NT2/D1 (cell line): ENCODE results near the gene SCN8A.
A peak's percentile ranks its signal among the peaks of the same experiment; 100 is the strongest.

ENCODE experiments used
- DNase-seq: peaks from one replicate; pipeline ENCODE4 v3.0.0-alpha.2; 2011; ENCODE audit warnings: low read depth, low spot score
- H3K27me3 ChIP-seq: 2 replicates; pipeline ENCODE4 v1.6.0; 2011; ENCODE audit warnings: mild to moderate bottlenecking; ENCODE audit not compliant: insufficient read length, insufficient read depth
- H3K36me3 ChIP-seq: 2 replicates; pipeline ENCODE4 v1.6.1; 2011; ENCODE audit warnings: mild to moderate bottlenecking, low read length, mixed read lengths; ENCODE audit not compliant: insufficient read depth, insufficient read length
- H3K4me1 ChIP-seq: 2 replicates; pipeline ENCODE4 v1.5.1; 2011; ENCODE audit not compliant: insufficient read depth, insufficient read length
- H3K4me3 ChIP-seq: 2 replicates; pipeline ENCODE4 v1.5.1; 2011; ENCODE audit warnings: low read depth; ENCODE audit not compliant: insufficient read length
- H3K9ac ChIP-seq: 2 replicates; pipeline ENCODE4 v1.6.0; 2011; ENCODE audit warnings: low read depth; ENCODE audit not compliant: insufficient read length
- H3K9me3 ChIP-seq: 2 replicates; pipeline ENCODE4 v1.5.1; 2011; ENCODE audit warnings: mild to moderate bottlenecking, low read length; ENCODE audit not compliant: insufficient read depth
- SUZ12 ChIP-seq: IDR thresholded peaks from 2 replicates; pipeline ENCODE4 v1.6.1; 2011; ENCODE audit not compliant: insufficient read length, insufficient read depth; ENCODE audit errors: extremely low read depth
- YY1 ChIP-seq: IDR thresholded peaks from 2 replicates; pipeline ENCODE4 v1.6.1; 2011; ENCODE audit not compliant: insufficient read length, insufficient read depth
- ZNF274 ChIP-seq: IDR thresholded peaks from 2 replicates; pipeline ENCODE4 v1.6.1; 2011; ENCODE audit warnings: mild to moderate bottlenecking, low read depth, low read length

SCN8A gene

DNA sequence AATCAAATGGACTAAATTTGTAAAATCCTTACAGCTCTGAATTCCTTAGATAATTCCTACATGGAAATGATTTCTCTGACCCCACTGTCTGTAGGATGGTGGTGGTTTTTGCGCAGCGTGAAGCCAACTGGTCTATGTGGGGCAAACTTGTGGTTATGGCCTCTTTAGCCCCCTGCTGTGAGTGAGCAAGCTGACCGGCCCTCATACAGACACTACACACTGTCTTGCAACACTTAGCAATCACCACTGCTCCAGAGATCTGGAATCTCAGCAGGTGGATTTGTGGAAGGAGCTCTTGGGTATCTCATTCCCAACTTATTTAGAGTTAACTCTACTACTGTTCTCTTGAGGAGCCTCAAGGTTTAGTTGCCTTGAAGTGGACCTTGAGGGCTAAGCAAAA lies 70.2 kb downstream of the SCN8A start:
- no peak for DNase-seq
- H3K36me3 ChIP-seq: peaks cover 12% of the 10 kb centered on the region
- H3K4me1 ChIP-seq: no peaks in the 10 kb centered on the region
- no peaks in the 10 kb centered on the region for H3K27me3 ChIP-seq
- no peak overlapping the region for H3K4me3 ChIP-seq
- no peaks in the 10 kb centered on the region for H3K9me3 ChIP-seq
- TF ChIP-seq SUZ12 (no peak), ZNF274 (no peak), YY1 (no peak)
- H3K9ac ChIP-seq: no peak overlapping the region

DNA sequence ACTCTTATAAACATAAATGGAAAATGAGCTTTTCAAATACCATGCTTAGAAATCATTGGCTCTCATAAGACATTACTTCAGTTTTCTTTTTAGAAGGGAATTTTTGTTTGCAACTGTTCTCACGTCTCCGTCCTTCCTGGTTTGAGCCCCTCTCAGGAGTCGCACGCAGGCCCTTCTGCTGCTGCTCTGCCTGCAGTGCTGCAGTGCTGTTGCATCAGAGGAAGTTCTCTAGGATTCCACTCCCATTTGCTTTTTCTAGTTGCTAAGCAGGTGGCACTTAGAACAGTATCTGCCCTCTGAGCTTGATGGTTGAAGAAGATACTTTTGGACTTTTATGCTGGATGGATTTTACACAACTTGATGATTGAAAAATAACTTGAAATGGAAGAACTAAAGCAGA lies 70.8 kb downstream of the SCN8A start:
- Histone ChIP-seq H3K9me3 (no peaks in the 10 kb centered on the region), H3K4me1 (no peaks in the 10 kb centered on the region), H3K9ac (no peak overlapping the region), H3K27me3 (no peaks in the 10 kb centered on the region), H3K36me3 (peaks cover 12% of the 10 kb centered on the region), H3K4me3 (no peak overlapping the region)
- no peak for DNase-seq
- no peak for TF ChIP-seq YY1

DNA sequence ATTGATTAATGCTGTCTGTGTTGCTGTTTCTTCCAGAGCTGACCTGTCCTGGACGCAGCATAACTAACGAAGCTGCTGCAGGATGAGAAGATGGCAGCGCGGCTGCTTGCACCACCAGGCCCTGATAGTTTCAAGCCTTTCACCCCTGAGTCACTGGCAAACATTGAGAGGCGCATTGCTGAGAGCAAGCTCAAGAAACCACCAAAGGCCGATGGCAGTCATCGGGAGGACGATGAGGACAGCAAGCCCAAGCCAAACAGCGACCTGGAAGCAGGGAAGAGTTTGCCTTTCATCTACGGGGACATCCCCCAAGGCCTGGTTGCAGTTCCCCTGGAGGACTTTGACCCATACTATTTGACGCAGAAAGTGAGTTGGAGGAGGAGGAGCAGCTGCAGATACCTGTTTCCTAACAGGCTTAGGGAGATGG lies 71.7 kb downstream of the SCN8A start:
- H3K4me1 ChIP-seq: no peaks in the 10 kb centered on the region
- no peaks in the 10 kb centered on the region for H3K9me3 ChIP-seq
- H3K27me3 ChIP-seq: no peaks in the 10 kb centered on the region
- H3K36me3 ChIP-seq: peaks cover 12% of the 10 kb centered on the region
- TF ChIP-seq ZNF274: no peak
- no peak for TF ChIP-seq YY1
- TF ChIP-seq SUZ12: no peak
- no peak overlapping the region for H3K4me3 ChIP-seq
- H3K9ac ChIP-seq: no peak overlapping the region
- DNase-seq: no peak

DNA sequence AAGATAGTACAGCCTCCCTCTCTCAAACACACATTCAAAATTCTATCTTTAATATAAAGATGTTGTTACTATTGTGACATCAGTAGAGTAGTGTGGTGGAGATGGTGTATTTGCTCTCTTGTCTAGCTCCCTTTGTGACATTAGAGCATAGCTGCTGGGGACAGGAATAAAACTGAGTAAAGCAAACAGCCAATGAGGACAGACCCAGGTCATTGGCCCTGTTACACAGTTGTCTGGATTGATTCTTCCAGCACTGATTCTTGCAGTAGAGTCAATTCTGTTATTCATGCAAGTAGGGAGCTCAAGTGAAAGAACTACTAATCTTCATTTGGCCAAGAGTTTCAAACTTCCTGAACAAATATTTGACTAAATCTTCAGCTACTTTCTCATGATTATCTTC lies 72.4 kb downstream of the SCN8A start:
- no peaks in the 10 kb centered on the region for H3K27me3 ChIP-seq
- no peak overlapping the region for H3K9ac ChIP-seq
- no peaks in the 10 kb centered on the region for H3K4me1 ChIP-seq
- no peak for DNase-seq
- H3K4me3 ChIP-seq: no peak overlapping the region
- no peak for TF ChIP-seq YY1
- peaks cover 12% of the 10 kb centered on the region for H3K36me3 ChIP-seq
- H3K9me3 ChIP-seq: no peaks in the 10 kb centered on the region

DNA sequence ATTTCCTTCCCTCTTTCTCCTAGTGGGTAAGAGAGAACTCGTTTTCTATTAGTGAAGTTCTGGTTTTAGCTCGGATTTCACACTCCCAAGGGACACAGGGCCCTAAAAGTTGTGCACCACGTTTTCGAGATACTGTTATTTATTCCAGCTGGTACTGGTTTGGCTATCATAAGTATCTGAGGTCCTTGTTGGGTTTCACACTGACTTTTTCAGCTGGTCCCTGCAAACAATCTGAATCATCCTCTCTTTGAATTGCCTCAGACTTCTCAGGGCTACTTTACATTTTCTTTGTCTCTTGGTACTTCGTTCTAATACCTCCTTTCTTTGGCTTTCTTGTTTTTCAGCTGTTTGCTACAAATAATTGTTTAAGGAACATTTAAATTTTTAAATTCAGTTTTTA lies 75.7 kb downstream of the SCN8A start:
- Histone ChIP-seq H3K9ac (no peak overlapping the region), H3K9me3 (no peaks in the 10 kb centered on the region), H3K36me3 (peaks cover 12% of the 10 kb centered on the region), H3K4me1 (no peaks in the 10 kb centered on the region), H3K27me3 (no peaks in the 10 kb centered on the region), H3K4me3 (no peak overlapping the region)
- peak; percentile 30 for DNase-seq
- TF ChIP-seq ZNF274 (no peak), SUZ12 (no peak), YY1 (no peak)

DNA sequence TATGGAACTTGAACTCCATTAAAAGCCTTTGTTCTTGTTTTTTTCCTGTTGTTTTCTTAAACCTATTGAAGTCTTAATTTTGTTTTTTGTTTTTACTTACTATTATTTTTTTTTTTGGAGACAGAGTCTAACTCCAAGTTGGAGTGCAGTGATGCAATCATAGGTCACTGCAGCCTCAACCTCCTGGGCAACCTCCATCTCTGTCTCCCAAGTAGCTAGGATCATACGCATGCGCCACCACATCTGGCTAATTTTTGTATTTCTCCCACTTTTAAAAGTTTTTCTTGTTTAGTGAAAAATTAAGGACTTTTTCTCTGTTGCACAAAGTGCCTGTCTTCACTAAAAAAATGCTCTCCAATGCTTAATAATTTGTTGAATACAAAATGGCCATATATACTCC lies 76.2 kb downstream of the SCN8A start:
- Histone ChIP-seq H3K36me3 (peaks cover 12% of the 10 kb centered on the region), H3K4me1 (no peaks in the 10 kb centered on the region), H3K27me3 (no peaks in the 10 kb centered on the region), H3K4me3 (no peak overlapping the region), H3K9me3 (no peaks in the 10 kb centered on the region), H3K9ac (no peak overlapping the region)
- no peak for DNase-seq
- TF ChIP-seq ZNF274 (no peak), YY1 (no peak), SUZ12 (no peak)

DNA sequence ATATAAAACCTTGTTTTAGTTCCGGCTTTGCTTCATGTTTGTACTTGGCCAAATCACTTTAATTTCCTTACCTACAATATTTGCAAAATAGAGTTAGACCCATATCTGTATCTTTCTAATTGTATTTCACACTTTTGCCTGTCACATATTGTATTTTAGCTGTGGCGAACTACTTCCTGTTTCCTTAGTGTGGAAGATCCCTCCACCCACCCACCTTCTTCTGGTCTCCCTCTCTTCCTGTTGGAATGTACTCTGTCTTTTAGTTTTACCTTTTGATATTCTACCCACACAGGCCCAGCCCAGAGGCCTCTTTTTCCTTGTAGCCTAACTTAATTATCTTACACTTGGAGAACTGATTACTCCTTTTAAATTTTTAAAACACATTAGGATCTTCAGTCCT lies 78.2 kb downstream of the SCN8A start:
- Histone ChIP-seq H3K36me3 (peaks cover 5% of the 10 kb centered on the region), H3K4me1 (no peaks in the 10 kb centered on the region), H3K4me3 (no peak overlapping the region), H3K9me3 (no peaks in the 10 kb centered on the region), H3K27me3 (no peaks in the 10 kb centered on the region), H3K9ac (no peak overlapping the region)
- TF ChIP-seq ZNF274 (no peak), SUZ12 (no peak), YY1 (no peak)
- no peak for DNase-seq

DNA sequence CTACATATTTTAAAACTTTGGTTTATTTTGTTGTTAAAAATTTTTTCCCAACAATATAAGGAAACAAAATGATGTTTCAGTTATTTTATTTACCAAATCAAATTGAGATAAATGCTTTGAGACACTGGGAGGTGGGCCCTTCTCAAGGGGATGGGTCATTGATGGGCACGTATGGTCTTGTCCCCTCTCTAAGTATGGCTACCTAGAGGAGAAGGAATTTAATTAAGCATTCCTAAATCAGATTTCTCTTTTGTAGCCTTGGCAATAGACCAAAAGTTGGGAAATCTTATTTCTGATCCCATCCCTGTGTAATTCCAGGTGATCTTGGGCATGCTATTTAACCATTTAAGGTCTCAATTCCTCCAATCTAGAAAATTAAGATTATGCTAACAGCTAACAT lies 79.0 kb downstream of the SCN8A start:
- H3K9ac ChIP-seq: no peak overlapping the region
- H3K9me3 ChIP-seq: no peaks in the 10 kb centered on the region
- TF ChIP-seq YY1: no peak
- TF ChIP-seq SUZ12: no peak
- no peak for TF ChIP-seq ZNF274
- H3K4me1 ChIP-seq: no peaks in the 10 kb centered on the region
- no peak overlapping the region for H3K4me3 ChIP-seq
- DNase-seq: no peak
- H3K27me3 ChIP-seq: no peaks in the 10 kb centered on the region
- H3K36me3 ChIP-seq: peaks cover 5% of the 10 kb centered on the region
